Neural cell (in vitro differentiated cells): ENCODE data around the gene CFAP52.

Experiments used
- CTCF ChIP-seq: fragments of 450-650 bp; IDR thresholded peaks from 2 replicates; pipeline ENCODE4 v1.5.1; 2014; ENCODE audit warnings: antibody characterized with exemption, mild to moderate bottlenecking, moderate library complexity; ENCODE audit not compliant: poor library complexity, severe bottlenecking
- EP300 ChIP-seq: fragments of 450-650 bp; conservative IDR thresholded peaks from 2 replicates; pipeline ENCODE4 v1.6.1; 2014; ENCODE audit warnings: antibody characterized with exemption, mild to moderate bottlenecking, moderate library complexity; ENCODE audit not compliant: poor library complexity, severe bottlenecking
- EZH2 ChIP-seq: fragments of 200-600, 300-800 bp; shearing (Covaris generic), sonication (generic); IDR thresholded peaks from 2 replicates; pipeline ENCODE4 v1.6.1; 2014; ENCODE audit warnings: antibody characterized with exemption, low read length, borderline replicate concordance, mild to moderate bottlenecking; ENCODE audit not compliant: insufficient read depth, poor library complexity, severe bottlenecking
- POLR2AphosphoS5 ChIP-seq: IDR thresholded peaks from 2 replicates; pipeline ENCODE4 v1.6.1; 2012
- RAD21 ChIP-seq: fragments of 450-650 bp; conservative IDR thresholded peaks from 2 replicates; pipeline ENCODE4 v1.6.1; 2014; ENCODE audit warnings: antibody characterized with exemption, mild to moderate bottlenecking, moderate library complexity
- REST ChIP-seq: IDR thresholded peaks from 2 replicates; pipeline ENCODE4 v1.6.1; 2012; ENCODE audit warnings: borderline replicate concordance
- TAF1 ChIP-seq: IDR thresholded peaks from 2 replicates; pipeline ENCODE4 v1.6.1; 2012; ENCODE audit warnings: low read depth

DNA sequence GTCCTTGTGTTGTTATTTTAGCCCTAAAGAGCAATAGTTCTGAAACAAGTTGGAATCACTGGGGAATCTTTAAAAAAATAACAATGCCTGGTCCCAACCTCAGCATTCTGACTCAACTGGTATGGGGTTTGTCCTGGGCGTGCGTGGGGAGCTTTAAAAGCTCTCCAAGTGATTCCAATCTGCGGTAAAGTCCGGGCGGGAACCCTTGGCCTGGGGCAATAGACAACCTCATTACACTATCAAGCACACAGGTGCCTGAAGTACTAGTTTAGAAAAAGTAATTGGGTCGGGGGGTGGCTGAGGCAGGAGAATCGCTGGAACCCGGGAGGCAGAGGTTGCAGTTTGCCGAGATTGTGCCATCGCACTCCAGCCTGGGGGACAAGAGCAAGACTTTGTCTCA lies 5.2 kb upstream of the CFAP52 start:
- TF ChIP-seq CTCF: no peak
- TF ChIP-seq TAF1: no peak
- no peak for TF ChIP-seq EZH2
- no peak for TF ChIP-seq RAD21
- no peak for TF ChIP-seq POLR2AphosphoS5
- no peak for TF ChIP-seq EP300
- no peak for TF ChIP-seq REST
